GM10847 (cell line): ENCODE measurements around the gene SLC12A7.

ENCODE experiments used
- POLR2A ChIP-seq: IDR thresholded peaks from 2 replicates; pipeline ENCODE4 v1.6.1; 2011; ENCODE audit not compliant: insufficient read length; ENCODE audit errors: extremely low read depth

The SLC12A7 gene

GRCh38 chr5:1050423-1051365, 61.2 kb downstream of the SLC12A7 start:
- no peak for TF ChIP-seq POLR2A

- no peak for TF ChIP-seq POLR2A
Observed at GRCh38 chr5:1048861-1049838, 62.7 kb downstream of the SLC12A7 start.

GRCh38 chr5:1048162-1048721, 63.6 kb downstream of the SLC12A7 start:
- no peak for TF ChIP-seq POLR2A

- TF ChIP-seq POLR2A, result no peak
Observed at GRCh38 chr5:1047332-1047965, 64.4 kb downstream of the SLC12A7 start.

- no peak for TF ChIP-seq POLR2A
Observed at GRCh38 chr5:1045960-1046560, 65.8 kb downstream of the SLC12A7 start.

- TF ChIP-seq POLR2A, result no peak
Observed at GRCh38 chr5:1044117-1044516, 67.7 kb downstream of the SLC12A7 start.

- no peak for TF ChIP-seq POLR2A
Observed at GRCh38 chr5:1043327-1043726, 68.5 kb downstream of the SLC12A7 start.

- no peak for TF ChIP-seq POLR2A
Observed at GRCh38 chr5:1042626-1043025, 69.2 kb downstream of the SLC12A7 start.

GRCh38 chr5:1041225-1042143, 70.4 kb downstream of the SLC12A7 start:
- TF ChIP-seq POLR2A, result no peak

GRCh38 chr5:1040571-1040970, 71.3 kb downstream of the SLC12A7 start:
- no peak for TF ChIP-seq POLR2A

GRCh38 chr5:1039706-1040260, 72.1 kb downstream of the SLC12A7 start:
- TF ChIP-seq POLR2A, result no peak

- no peak for TF ChIP-seq POLR2A
Observed at GRCh38 chr5:1039210-1039548, 72.7 kb downstream of the SLC12A7 start.
